ENCODE data around the gene SPINT2. TPM values are rescaled to one million over a fixed set of nuclear protein-coding genes. Genes with fewer than 3 reads are reported as not detected.

Gene SPINT2
- total and polyA plus RNA-seq, 2 of the 13 experiments (the other 11 are each of a cell fraction or from before 2014, with no cell fraction given), result 0.31 to 0.77 TPM

DNA sequence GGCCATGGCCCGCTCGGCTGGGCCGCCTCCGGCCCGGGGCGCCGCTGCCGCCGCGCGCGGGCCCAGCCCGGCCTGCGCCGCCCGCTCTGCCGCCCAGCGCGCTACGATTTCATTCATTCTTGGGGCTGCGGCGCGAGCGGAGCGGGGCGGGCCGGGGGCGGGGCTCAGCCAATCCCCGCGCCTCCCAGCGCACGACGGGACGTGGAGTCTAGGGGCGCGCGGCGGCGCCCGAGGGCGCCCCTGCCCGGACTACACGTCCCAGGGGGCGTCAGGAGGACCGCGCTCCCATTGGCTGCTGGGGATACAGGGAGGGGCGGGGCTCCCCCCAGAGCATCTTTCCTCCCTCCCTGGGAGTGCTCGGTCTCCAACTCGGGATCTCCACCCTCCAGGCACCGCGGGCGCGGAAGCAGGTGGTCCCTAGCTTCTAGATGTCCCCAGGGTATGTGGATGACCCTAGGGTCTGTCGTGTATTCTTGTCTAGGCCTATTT is 34.7 kb upstream of the SPINT2 start:
- Histone ChIP-seq H3K9ac (ENCODE audit: insufficient read depth, low read depth, low read length) (no peak overlapping the region), H3K9me3 (ENCODE audit: low read length) (no peaks in the 10 kb centered on the region), H3K4me3 (replicated peaks in 1 of 3; ENCODE audit: insufficient read depth in 1 of 3, low read depth in 2 of 3, low read length in 3 of 3) (peak overlapping the region in 2 of 3 experiments; percentile 40 to 55; a peak in 3 of 6 replicates), H3K4me2 (ENCODE audit: low read depth, low read length) (peak overlapping the region; percentile 53; the same call in 1 of the 2 replicates), H3K79me2 (ENCODE audit: insufficient read depth, low read length) (no peaks in the 10 kb centered on the region), H3K27me3 (ENCODE audit: control insufficient read depth in 1 of 2, insufficient read depth in 2 of 2, low read length in 2 of 2) (peaks cover 7 to 22% of the 10 kb centered on the region in 2 experiments; a peak in 4 of 5 replicates), H3K27ac (ENCODE audit: extremely low read length, insufficient read depth, low read length) (no peak overlapping the region), H2AFZ (ENCODE audit: low read length) (no peak overlapping the region), H4K20me1 (ENCODE audit: insufficient read depth, low read length) (no peaks in the 10 kb centered on the region), H3K4me1 (ENCODE audit: insufficient read depth, low read length) (peaks cover 7% of the 10 kb centered on the region), H3K36me3 (replicated peaks in 1 of 2; ENCODE audit: control insufficient read depth in 1 of 2, insufficient read depth in 2 of 2, low read length in 2 of 2) (no peaks in the 10 kb centered on the region)
- intact Hi-C loops (cut with micrococcal nuclease; ENCODE audit: unreplicated experiment) (no loop called here), in situ Hi-C loops (cut with HindIII; ENCODE audit: extremely low pct_ligation_motif_present, low pct_unique_long_range_greater_than_20kb) (no loop called here)
- ATAC-seq (peak; percentile 85), DNase-seq (ENCODE audit: low spot score) (peak; percentile 68), FAIRE-seq (no peak)
- ChIA-PET CTCF (ENCODE audit: low intra/inter-chr PET ratio, low total read pairs) (no interaction called here), POLR2A (interaction anchor here (0.6 kb wide), 1 partner anchor 173 kb away, joined by 3 read pairs; the partner anchor contains the start of gene FAM98C)
- no TSS peak for BruUV-seq (replicated peaks)
- 3% methylated on average over 8 of the region's 54 CpGs for WGBS (ENCODE audit: low lambda C conversion rate)
- TF ChIP-seq SP4 (CRISPR knock-in tag; IDR thresholded peaks at IDR 0.05) (peak; percentile 70), SP1 (IDR thresholded peaks at IDR 0.05) (no peak), SP1 (CRISPR knock-in tag; IDR thresholded peaks at IDR 0.05) (peak; percentile 68), NR2F2 (IDR thresholded peaks at IDR 0.05; ENCODE audit: borderline replicate concordance, low read depth) (no peak), ZNF687 (CRISPR knock-in tag; IDR thresholded peaks at IDR 0.05) (peak; percentile 17; the same call in 1 of the 2 replicates), SMARCE1 (IDR thresholded peaks at IDR 0.05; ENCODE audit: borderline replicate concordance) (no peak), SP5 (CRISPR knock-in tag; IDR thresholded peaks at IDR 0.05; ENCODE audit: borderline replicate concordance, low read depth) (0 out of 2 replicates have a peak, but pooled peaks have one; percentile 29), PRMT3 (CRISPR knock-in tag; IDR thresholded peaks at IDR 0.05; ENCODE audit: borderline replicate concordance, low read depth) (no peak), ZNF552 (CRISPR knock-in tag; IDR thresholded peaks at IDR 0.05; ENCODE audit: borderline replicate concordance) (no peak), NFYB (CRISPR knock-in tag; IDR thresholded peaks at IDR 0.05) (peak; percentile 88), KDM1A (CRISPR knock-in tag; IDR thresholded peaks at IDR 0.05) (peak; percentile 98), SAP130 (CRISPR knock-in tag; IDR thresholded peaks at IDR 0.05; ENCODE audit: low read depth) (peak; percentile 45), HCFC1 (IDR thresholded peaks at IDR 0.05; ENCODE audit: low read depth, low read length) (peak; percentile 53), MIER3 (CRISPR knock-in tag; IDR thresholded peaks at IDR 0.05; ENCODE audit: borderline replicate concordance) (no peak), PTBP1 (IDR thresholded peaks at IDR 0.05; ENCODE audit: low read depth, low read length, poor library complexity, severe bottlenecking) (no peak), YY1 (IDR thresholded peaks at IDR 0.05; ENCODE audit: insufficient read depth, insufficient replicate concordance, low read depth, low read length) (peak; percentile 63), RCOR2 (CRISPR knock-in tag; IDR thresholded peaks at IDR 0.05) (0 out of 2 replicates have a peak, but pooled peaks have one; percentile 44)
- TF ChIP-seq, protein P1, sequence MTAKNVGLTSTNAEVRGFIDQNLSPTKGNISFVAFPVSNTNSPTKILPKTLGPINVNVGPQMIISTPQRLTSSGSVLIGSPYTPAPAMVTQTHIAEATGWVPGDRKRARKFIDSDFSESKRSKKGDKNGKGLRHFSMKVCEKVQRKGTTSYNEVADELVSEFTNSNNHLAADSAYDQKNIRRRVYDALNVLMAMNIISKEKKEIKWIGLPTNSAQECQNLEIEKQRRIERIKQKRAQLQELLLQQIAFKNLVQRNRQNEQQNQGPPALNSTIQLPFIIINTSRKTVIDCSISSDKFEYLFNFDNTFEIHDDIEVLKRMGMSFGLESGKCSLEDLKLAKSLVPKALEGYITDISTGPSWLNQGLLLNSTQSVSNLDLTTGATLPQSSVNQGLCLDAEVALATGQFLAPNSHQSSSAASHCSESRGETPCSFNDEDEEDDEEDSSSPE (CRISPR knock-in tag; IDR thresholded peaks at IDR 0.05), result 0 out of 2 replicates have a peak, but pooled peaks have one; percentile 18
- TF ChIP-seq, protein P2, sequence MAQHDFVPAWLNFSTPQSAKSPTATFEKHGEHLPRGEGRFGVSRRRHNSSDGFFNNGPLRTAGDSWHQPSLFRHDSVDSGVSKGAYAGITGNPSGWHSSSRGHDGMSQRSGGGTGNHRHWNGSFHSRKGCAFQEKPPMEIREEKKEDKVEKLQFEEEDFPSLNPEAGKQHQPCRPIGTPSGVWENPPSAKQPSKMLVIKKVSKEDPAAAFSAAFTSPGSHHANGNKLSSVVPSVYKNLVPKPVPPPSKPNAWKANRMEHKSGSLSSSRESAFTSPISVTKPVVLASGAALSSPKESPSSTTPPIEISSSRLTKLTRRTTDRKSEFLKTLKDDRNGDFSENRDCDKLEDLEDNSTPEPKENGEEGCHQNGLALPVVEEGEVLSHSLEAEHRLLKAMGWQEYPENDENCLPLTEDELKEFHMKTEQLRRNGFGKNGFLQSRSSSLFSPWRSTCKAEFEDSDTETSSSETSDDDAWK (CRISPR knock-in tag; IDR thresholded peaks at IDR 0.05), result no peak
